HG02610 (cell line): ENCODE data around the gene CSMD2.

ENCODE experiments used
- ATAC-seq: cut with Tn5 transposase; IDR thresholded peaks from one replicate; pipeline ENCODE4 v1.9.1; 2021; ENCODE audit warnings: mild to moderate bottlenecking, moderate library complexity; ENCODE audit not compliant: unreplicated experiment

Gene CSMD2

DNA sequence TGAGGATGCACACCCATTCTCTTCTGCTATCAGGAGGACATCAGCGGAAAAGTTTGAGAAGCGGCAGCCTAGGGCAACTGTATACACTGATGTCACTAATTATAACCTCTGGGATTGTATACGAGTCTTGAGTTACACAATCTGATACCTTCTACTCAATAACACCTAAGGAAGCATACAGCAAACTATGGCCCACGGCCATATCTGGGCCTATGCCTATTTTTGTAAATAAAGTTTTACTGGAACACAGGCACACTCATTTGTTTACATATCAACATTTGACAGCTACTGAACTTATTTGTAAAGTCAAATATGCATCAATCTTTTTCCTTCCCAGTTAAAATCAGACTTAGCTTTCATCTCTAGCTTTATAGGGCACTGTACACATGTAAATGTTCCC lies 505.4 kb downstream of the CSMD2 start:
- no peak for ATAC-seq

DNA sequence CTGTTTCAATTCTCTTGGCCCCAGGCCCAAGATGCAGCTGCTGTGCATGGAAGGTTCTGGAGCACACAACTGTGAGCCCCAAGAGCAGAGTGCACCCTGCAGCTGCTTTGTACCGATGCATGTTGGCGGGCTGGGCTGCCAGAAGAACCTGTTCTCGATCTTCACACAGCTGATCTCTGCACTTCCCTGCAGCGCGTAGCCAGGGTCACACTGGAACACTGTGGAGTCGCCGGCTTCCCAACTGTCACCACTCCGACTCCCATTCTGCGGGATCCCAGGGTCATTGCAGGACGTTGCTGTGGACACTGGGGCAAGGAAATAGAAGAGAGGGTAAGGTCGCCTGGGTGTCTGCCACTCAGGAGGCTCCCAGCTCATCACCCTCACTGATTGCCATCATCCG lies 507.2 kb downstream of the CSMD2 start:
- ATAC-seq, result no peak

DNA sequence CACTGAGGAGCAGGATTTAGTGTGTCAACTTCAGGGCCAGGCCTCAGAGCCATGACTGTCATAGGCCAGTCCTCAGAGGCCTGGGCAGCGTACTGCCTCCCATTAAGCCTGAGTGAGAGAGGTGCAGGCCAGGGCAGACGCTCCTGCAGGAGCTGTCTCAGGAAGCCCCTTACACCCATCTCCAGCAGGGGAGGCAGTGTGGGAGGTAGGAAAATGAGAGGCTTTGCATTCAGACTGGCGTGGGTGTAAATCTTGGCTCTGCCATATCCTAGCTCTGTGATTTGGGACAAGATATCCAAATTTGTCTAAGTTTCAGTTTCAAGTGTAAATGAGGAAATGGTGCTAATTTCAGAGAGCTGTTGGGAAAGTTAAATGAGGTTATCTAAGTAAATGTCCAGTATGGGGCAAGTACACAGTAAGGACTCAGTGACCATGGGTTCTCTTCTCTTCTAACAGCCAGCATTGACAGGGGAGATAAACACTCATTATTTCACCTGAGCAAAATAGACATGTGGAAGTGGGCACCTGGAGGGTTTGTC lies 508.5 kb downstream of the CSMD2 start:
- ATAC-seq, result no peak

DNA sequence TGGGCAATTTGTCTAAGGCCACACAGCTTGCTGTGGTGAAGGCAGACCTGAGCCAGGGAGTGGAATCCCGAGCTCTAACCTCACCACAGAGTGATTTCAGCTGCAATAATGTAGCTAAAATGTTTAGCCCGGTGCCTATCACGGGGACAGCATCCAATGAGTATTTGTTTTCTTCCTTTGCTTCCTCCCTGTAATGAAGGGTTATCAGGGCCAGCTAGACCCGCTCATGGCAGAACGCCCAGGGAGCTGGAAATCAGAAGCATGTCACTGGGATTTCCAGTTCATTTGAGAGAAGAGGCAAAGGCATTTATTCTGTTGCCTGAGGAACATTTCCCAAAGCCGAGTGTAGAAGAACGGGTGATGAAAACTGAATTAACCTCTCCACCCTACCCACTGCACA lies 509.5 kb downstream of the CSMD2 start:
- ATAC-seq, result no peak

DNA sequence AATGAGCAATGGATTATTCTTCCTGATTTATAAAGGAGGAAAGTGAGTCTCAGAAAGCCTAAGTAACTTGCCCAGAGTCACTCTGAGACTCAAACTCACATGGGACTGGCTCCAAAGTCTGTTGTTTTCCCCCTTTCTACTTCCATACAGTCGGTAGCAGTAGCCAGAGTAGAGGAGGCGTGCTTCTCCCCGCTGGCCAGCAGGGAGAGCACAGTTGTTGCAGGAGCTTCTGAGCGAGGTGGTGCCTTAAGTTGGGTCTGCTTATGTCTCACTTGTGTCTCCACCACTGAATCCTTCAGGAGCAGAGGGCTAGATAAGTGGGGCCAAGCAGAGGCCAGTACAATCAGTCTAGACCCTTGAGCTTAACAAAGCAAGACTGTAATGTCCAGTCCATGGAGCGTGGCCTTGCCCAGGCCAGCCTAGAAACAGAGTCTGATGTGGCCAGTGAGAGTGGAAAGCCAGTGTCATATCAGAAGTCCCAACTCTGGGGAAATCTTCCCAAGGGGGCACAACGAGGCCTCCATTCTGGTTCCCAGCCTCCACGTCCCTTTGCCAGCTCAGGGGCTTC lies 510.7 kb downstream of the CSMD2 start:
- no peak for ATAC-seq

DNA sequence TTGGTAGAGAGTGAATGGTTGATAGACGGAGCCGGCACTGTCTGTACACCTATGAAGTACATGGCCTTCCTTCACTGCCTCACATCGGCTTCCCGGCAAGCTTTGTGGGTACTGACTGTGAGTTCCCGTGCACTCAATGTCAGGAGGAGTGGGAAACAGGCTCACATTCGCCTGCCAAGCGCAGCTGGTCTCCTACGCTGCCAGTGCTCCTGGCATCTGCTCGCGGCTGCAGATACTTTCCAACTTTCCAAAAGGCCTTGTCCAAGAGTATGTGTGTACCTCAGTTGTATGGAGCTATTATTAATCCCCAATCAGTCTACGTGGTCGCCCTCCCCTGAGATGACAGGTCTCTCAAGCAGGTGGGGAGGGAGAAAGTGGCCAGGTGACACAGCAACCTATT lies 511.8 kb downstream of the CSMD2 start:
- ATAC-seq, result no peak

DNA sequence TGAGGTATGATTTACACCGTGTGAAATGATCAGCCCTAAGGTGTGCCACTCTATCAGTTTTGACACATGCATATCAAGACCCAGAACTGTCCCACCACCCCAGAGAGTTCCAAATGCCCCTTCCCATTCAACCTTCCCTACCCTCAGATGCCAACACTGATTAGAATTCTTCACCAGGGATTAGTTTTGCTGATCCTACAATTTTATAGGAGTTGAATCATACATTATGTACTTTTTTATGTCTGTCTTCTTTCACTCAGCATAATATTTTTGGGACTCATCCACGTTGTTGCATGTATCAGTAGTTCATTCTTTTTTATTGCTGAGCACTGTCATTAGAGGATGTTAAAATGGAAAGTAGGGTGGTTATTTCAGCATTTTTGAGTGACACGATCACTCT lies 514.3 kb downstream of the CSMD2 start:
- ATAC-seq, result no peak

DNA sequence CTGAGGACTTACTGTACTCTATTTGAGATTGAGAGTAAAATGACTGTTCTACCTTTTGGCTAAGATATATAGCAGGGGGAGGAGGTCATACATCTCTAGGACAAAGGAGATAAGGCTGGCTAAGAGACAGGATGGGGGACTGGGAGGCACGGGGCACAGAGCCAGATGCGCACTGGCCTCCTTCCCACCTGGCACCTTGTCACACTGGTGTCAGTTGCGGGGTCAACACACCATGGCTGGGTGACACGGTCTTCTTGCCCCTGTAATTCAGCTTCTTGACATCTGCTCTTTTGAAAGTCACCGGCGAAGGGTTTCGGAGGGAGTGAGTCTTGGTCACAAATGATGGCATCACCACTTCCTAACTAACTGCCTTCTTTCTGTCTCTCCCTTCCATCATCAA lies 515.3 kb downstream of the CSMD2 start:
- ATAC-seq, result no peak

DNA sequence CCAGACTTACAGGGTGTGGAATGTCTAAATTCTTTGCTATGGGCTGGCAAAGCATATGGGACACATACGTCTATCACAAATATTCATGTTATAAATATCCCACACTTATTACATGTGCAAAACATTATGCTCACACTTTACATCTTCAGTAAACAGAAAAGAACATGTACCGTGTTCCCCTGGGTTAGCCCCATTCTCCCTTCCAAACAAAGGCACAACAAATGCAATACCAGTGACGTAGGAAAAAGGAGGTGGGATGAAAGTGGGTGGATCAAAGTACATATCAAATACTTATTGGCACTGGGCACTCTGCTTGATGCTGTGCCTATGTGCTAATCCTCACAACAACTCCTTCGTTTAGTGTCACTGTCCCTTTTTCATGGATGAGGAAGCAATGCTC lies 521.8 kb downstream of the CSMD2 start:
- ATAC-seq, result no peak

DNA sequence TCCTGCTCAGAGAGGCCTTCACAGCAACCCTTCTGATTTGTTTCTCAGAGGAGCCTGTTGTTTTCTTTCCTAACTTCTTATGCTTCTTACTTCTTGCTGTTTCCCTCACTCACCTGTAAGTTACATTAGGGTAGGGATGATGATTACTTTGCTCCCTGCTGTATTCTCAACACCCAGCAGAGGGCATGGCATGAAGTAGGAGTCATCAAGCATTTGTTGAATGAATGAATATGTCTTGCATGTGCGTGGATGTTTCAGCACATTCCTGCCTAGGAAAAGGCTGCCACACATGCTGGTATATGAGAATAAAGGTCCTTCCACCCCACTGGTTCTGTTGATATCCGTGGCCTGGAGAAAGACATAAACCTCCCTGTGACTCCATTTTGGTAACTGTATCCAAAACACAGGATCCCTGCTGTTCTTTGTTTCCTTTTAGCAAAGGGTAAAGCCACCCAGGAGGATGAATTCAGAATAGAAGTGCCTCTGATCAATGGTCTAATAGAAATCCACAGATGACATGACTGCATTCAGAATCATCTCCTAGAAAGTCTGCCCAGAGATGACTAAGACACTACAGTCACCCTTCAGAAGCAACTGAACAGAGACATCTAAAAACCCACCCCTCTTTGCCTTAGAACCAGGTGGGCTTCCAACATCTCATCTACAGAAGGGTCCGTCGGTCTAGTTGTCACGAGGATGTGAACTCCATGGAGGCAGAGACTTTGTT lies 523.8 kb downstream of the CSMD2 start:
- ATAC-seq, result no peak

GRCh38 chr1:33640114-33640660 lies 524.8 kb downstream of the CSMD2 start:
- ATAC-seq, result no peak

DNA sequence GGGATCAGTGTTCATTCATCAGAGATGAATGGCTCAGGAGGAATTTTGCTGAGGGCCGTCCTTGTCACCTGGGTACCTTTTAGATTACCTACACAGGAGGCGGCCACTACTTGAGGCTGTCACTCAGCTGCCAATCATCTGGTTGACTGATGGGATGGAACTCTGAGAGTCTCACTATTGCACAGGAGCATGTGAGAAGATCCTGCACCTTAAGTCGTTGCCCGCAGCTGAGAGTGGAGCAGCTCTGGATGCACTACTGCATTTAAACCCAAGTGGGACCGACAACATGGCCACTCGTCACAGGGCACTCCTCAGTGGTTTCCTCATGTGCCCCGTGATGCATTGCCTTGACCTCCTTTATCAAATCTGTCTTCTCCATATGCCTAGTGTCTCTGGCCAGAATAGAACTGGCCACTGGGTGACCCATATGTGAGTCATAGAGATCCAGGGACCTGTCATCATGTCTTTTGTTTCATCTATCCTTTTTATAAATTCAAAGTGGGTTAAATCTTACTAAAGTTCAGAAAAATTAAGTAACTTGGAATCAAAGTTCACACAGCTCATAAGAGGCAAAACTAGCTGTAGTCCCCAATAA lies 527.1 kb downstream of the CSMD2 start:
- ATAC-seq, result no peak

DNA sequence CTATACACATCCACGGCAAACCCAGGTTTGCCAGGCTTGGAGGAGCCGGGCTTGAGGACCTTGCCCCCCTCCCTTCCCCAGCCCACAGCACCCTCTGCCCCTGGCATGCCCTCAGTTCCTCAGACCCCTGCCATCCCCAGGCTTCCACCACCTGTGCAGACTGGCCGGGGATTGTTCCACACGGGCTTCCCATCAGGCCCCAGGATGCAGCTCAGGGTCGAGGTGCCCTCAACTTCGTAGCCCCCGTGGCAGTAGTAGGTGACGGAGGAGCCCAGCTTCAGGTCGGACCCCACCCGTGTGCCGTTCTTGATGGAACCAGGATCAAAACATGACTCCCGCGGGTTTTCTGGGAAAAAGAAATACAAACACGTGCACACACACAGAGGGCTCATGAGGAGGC lies 528.8 kb downstream of the CSMD2 start:
- ATAC-seq, result no peak

- no peak for ATAC-seq
Observed at GRCh38 chr1:33635336-33636012, 529.6 kb downstream of the CSMD2 start.

- ATAC-seq, result no peak
Observed at GRCh38 chr1:33634806-33635205, 530.2 kb downstream of the CSMD2 start.

GRCh38 chr1:33634143-33634542 lies 530.9 kb downstream of the CSMD2 start:
- ATAC-seq, result no peak

GRCh38 chr1:33633019-33633801 lies 531.8 kb downstream of the CSMD2 start:
- peak; percentile 58 for ATAC-seq

GRCh38 chr1:33630686-33631085 lies 534.3 kb downstream of the CSMD2 start:
- no peak for ATAC-seq

- ATAC-seq, result no peak
Observed at GRCh38 chr1:33626801-33627200, 538.2 kb downstream of the CSMD2 start.

DNA sequence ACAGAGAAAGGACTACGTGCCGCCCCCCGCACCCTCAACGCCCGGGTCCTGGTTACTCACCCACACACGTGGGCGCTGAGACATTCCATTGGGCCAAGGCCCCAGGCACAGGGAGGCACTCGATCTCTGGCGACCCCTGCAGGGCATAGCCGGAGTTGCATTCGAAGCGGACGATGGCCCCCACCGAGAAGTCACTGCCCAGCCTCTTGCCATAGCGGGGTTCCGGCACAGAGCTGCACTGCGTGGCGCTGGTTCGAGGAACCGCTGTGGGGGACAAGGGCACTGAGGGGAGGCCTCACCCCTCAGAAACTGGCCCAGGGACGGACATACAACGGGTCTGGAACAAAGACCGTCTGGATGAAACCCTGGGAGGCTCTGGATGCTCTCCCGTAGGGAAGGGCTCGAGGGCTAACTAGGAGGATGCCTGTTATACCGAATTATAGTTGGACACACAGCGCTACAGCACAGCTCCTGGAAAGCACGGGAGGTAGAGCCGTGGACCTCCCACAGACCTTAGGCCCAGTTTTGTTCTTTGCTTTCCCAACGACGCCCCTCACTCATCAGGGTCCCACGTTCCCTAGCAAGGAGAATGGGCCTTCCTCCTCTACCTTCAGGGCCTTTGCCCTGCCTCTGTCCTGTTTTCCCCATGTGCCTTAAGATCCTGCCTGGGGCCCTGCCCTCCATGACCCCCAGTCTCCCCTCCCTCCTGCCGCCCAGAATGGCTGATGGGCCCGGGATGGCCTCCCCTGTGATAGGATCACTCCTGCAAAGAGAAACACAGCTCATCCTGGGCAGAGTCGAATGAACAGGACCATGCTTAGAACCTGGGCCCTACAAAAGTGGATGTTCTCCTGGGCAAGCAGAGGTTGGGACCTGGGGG lies 539.8 kb downstream of the CSMD2 start:
- no peak for ATAC-seq
